ENCODE data around the gene IQCK. TPM values are rescaled to one million over a fixed set of nuclear protein-coding genes. Genes with fewer than 3 reads are reported as not detected.

The IQCK gene, protein sequence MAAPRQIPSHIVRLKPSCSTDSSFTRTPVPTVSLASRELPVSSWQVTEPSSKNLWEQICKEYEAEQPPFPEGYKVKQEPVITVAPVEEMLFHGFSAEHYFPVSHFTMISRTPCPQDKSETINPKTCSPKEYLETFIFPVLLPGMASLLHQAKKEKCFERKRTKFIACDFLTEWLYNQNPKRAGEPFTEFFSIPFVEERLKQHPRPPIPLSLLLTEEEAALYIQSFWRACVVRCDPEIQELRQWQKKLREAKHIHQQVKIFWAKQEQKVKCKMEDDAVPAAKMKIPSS
- total RNA-seq, result 10 to 100 TPM; 25.9 to 63.8 (median 34.7) TPM

DNA sequence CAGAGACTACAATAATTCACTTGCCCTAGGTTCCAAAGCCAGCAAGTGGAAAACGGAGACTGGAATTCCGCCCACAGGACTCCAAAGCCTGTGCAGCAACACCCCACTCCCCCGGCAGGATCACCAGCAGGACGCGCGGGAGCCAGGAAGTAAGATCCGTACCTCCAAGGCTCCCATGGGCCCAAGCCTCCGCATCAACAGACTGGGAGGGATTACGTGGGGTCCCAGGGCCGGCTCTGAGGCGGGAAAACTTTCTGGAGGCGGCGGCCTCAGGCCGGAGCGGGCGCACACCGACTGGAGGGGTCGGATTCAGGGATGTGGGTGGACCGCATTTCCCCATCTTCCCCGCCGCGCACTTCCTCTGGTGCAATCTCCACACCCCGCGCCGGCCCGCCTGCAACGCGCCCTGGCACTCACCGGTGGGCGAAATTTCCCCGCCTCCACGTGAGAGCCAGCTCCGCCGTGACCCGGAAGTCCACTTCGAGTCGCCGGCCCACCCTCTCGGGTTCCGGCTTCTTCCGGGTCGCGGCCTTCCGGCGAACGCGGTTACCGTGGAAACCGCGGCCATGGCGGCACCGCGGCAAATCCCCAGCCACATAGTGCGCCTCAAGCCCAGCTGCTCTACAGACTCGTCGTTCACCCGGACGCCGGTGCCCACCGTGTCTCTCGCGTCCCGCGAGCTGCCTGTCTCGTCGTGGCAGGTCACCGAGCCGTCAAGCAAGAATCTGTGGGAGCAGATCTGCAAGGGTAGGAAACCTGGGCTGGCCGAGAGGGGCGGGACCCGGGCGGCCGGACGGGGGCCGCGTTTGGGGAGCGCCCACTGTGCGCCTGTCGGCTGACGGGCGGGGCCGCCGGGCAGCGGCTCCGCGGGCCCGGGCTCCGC lies at the start of gene IQCK, which contains the start of gene KNOP1:
Gene IQCK (plus strand): TSS at position 531 of the 883 bp plus-strand sequence. CDS start 36 bp downstream, at position 567.
Gene KNOP1 (minus strand): TSS at position 487 of the 883 bp plus-strand sequence. CDS start 3,192 bp downstream, outside the sequence.
- peak; percentile 73 to 87 (median 83) for TF ChIP-seq POLR2AphosphoS5 (IDR thresholded peaks at IDR 0.05)
- peak; percentile 15 for TF ChIP-seq POLR2A (IDR thresholded peaks at IDR 0.05)
- TF ChIP-seq, protein P1, sequence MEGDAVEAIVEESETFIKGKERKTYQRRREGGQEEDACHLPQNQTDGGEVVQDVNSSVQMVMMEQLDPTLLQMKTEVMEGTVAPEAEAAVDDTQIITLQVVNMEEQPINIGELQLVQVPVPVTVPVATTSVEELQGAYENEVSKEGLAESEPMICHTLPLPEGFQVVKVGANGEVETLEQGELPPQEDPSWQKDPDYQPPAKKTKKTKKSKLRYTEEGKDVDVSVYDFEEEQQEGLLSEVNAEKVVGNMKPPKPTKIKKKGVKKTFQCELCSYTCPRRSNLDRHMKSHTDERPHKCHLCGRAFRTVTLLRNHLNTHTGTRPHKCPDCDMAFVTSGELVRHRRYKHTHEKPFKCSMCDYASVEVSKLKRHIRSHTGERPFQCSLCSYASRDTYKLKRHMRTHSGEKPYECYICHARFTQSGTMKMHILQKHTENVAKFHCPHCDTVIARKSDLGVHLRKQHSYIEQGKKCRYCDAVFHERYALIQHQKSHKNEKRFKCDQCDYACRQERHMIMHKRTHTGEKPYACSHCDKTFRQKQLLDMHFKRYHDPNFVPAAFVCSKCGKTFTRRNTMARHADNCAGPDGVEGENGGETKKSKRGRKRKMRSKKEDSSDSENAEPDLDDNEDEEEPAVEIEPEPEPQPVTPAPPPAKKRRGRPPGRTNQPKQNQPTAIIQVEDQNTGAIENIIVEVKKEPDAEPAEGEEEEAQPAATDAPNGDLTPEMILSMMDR (IDR thresholded peaks at IDR 0.05), result peak in 1 of 3 donors; percentile 34
- H3K36me3 ChIP-seq, result no peaks in the 10 kb centered on the region
- peaks cover 5 to 24% of the 10 kb centered on the region in 2 donors for H3K4me1 ChIP-seq
- H3K27ac ChIP-seq, result peak within 1 kb of the TSS; percentile 76 to 94
- peak within 1 kb of the TSS; percentile 69 to 99 (median 88) for H3K4me3 ChIP-seq
- H3K27me3 ChIP-seq, result no peaks in the 10 kb centered on the region
- DNase-seq (ENCODE audit: low spot score in 2 of 2), result peak; percentile 81 to 82
- no peaks in the 10 kb centered on the region for H3K9me3 ChIP-seq
- intact Hi-C loops (cut with DNase I; ENCODE audit: low total_unique reads), result loop anchor here (10.0 kb wide), 1 partner anchor 167 kb away; the partner anchor contains the start of gene GPRC5B

DNA sequence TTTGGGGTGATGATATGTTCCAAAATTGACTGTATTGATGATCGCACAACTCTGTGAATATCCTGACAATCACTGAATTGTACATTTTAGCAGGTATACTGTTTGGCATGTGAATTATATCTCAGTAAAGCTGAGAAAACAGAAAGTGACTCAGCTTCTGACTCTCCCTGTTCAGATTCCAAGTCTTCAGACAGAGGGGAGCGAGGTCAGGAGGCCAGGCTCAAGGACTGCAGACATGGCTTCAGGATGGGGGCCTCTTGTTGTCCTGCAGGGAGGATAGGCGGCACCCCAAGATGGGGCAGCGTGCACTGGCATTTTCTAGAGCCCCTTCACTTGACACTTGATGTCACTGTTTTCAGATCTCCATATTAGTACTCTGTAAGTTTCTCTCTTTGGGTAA lies 45.7 kb upstream of the IQCK start:
- Histone ChIP-seq H3K27ac (no peak overlapping the region), H3K4me1 (no peaks in the 10 kb centered on the region), H3K9me3 (no peaks in the 10 kb centered on the region), H3K36me3 (no peaks in the 10 kb centered on the region), H3K27me3 (no peaks in the 10 kb centered on the region), H3K4me3 (no peak overlapping the region)
- DNase-seq (ENCODE audit: low spot score in 2 of 2), result no peak
- TF ChIP-seq POLR2A (IDR thresholded peaks at IDR 0.05) (no peak), POLR2AphosphoS5 (IDR thresholded peaks at IDR 0.05) (no peak)
- TF ChIP-seq, protein P1 (IDR thresholded peaks at IDR 0.05), result no peak
- intact Hi-C loops (cut with DNase I; ENCODE audit: low total_unique reads), result no loop called here

DNA sequence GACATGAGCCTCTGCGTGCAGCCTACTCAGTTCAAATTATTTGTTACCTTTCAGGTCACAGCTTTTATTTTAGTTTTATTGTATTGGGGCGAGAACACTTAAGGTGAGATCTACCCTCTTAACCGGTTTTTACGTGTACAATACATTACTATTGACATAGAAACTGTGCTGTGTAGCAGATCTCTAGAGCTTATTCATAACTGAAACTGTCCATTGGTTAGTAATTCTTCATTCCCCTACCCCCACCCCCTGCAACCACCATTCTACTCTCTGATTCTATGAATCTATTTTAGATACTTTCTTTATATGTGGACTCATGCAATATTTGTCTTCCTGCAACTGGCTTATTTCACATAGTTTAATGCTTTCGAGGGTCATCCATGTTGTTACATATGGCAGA lies 43.6 kb upstream of the IQCK start:
- TF ChIP-seq POLR2AphosphoS5 (IDR thresholded peaks at IDR 0.05), result no peak
- no peak for TF ChIP-seq POLR2A (IDR thresholded peaks at IDR 0.05)
- TF ChIP-seq, protein P1 (IDR thresholded peaks at IDR 0.05), result no peak
- intact Hi-C loops (cut with DNase I; ENCODE audit: low total_unique reads), result no loop called here
- Histone ChIP-seq H3K27me3 (no peaks in the 10 kb centered on the region), H3K4me1 (no peaks in the 10 kb centered on the region), H3K9me3 (no peaks in the 10 kb centered on the region), H3K4me3 (no peak overlapping the region), H3K36me3 (no peaks in the 10 kb centered on the region), H3K27ac (no peak overlapping the region)
- DNase-seq (ENCODE audit: low spot score in 2 of 2), result no peak

DNA sequence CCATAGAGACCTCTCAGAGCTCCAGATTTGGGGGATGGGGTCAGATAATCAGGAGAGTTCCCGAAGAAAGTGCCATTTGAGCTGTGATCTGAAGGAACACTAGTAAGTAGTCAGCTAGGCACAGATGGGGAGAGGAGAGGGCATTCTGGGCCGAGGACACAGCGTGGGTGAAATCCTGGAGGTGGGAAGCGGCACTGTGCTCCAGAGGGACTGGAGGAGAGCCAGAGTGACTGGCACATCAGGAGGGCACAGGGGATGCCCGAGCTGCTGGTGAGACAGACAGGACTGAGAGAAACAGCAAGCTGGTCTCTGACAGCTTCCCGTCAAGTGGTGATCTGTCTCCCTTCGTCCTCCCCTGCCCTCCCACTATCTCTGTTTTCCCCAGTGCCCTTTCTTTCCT lies 40.7 kb upstream of the IQCK start:
- no peak for TF ChIP-seq POLR2A (IDR thresholded peaks at IDR 0.05)
- no peak for TF ChIP-seq POLR2AphosphoS5 (IDR thresholded peaks at IDR 0.05)
- TF ChIP-seq, protein P1 (IDR thresholded peaks at IDR 0.05), result no peak
- no peak for DNase-seq (ENCODE audit: low spot score in 2 of 2)
- intact Hi-C loops (cut with DNase I; ENCODE audit: low total_unique reads), result no loop called here
- no peaks in the 10 kb centered on the region for H3K27me3 ChIP-seq
- H3K4me1 ChIP-seq, result no peaks in the 10 kb centered on the region
- H3K27ac ChIP-seq, result no peak overlapping the region
- no peaks in the 10 kb centered on the region for H3K36me3 ChIP-seq
- no peaks in the 10 kb centered on the region for H3K9me3 ChIP-seq
- no peak overlapping the region for H3K4me3 ChIP-seq

Measured in breast epithelium (tissue), 4 donors.